ENCODE data around the gene CCNL1.
"Not testable (repeated sequence)": the region's sequence is repeated elsewhere in the genome, so short reads cannot be mapped to it uniquely, and the experiment has no call there.

The CCNL1 gene

DNA sequence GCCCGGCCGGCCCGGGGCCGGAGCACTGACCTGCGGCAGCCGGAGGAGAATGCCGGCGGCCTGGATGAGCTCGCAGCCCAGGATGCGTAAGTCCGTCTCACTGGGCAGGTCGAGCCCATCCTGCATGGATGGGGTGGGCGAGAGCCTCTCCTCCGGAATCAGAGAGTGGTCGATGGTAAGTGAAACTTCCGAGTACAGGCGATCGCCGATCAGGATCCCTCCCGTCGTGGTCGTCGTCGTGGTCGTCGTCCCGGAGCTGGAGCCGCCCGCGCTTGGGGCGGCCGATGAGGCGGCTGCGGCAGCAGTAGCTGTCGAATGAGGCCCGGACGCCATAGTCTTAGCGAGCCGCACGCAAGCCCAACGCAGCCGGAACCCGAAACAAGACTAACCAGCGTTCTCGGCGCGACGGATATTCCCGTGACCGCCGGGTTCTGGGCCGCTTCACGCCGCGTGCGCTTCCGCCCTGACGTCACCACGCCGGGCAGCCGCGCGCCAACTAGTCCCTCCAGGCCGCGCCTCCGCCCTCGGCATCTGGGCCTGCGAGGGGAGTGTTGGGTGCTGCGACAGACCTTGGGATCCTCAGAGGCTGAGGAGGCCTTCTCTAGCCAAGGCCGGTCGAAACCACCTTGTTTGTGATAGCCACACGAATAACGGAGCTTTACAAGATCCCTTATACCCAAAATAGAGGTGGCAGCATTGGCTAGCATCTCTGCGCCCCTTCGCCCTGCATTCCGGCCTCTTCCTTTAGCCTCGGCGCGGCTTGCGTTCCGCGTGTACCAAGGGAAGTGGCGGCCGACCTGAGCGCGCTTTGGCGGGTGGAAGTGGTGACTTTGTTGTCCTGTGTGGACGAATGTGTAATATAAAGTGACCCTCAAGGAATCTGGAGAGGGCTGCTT, at the start of gene CCNL1:
CCNL1 (minus strand) TSS at position 386 of the 896 bp plus-strand sequence; CDS start at position 333, 53 bp downstream.
- TF ChIP-seq, protein P1, sequence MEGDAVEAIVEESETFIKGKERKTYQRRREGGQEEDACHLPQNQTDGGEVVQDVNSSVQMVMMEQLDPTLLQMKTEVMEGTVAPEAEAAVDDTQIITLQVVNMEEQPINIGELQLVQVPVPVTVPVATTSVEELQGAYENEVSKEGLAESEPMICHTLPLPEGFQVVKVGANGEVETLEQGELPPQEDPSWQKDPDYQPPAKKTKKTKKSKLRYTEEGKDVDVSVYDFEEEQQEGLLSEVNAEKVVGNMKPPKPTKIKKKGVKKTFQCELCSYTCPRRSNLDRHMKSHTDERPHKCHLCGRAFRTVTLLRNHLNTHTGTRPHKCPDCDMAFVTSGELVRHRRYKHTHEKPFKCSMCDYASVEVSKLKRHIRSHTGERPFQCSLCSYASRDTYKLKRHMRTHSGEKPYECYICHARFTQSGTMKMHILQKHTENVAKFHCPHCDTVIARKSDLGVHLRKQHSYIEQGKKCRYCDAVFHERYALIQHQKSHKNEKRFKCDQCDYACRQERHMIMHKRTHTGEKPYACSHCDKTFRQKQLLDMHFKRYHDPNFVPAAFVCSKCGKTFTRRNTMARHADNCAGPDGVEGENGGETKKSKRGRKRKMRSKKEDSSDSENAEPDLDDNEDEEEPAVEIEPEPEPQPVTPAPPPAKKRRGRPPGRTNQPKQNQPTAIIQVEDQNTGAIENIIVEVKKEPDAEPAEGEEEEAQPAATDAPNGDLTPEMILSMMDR (conservative IDR thresholded peaks at IDR 0.05), result no peak
- TF ChIP-seq ZFX (IDR thresholded peaks at IDR 0.05), result peak; percentile 96
- H3K27ac ChIP-seq, result peak within 1 kb of the TSS; percentile 99

DNA sequence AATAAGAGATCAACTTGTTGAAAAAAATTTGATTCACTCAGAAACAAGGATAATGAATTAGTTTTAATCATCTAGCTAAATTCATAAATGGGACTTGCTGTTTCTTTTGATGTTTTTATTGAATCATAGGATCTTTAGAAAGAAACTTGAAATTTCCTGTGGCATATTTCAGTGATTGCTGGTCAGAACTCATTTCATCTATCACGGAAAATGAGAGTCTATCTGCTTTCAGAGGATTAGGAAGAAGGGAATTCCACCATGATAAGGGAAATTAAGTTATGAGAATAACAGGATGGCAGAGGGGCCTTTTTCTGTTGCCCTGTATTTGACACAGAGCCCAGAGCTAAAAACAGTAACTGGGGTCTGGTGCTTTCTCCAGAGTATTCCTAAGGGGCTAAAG, 44.9 kb upstream of the CCNL1 start:
- no peak overlapping the region for H3K27ac ChIP-seq
- TF ChIP-seq, protein P1 (conservative IDR thresholded peaks at IDR 0.05), result no peak
- TF ChIP-seq ZFX (IDR thresholded peaks at IDR 0.05), result no peak

DNA sequence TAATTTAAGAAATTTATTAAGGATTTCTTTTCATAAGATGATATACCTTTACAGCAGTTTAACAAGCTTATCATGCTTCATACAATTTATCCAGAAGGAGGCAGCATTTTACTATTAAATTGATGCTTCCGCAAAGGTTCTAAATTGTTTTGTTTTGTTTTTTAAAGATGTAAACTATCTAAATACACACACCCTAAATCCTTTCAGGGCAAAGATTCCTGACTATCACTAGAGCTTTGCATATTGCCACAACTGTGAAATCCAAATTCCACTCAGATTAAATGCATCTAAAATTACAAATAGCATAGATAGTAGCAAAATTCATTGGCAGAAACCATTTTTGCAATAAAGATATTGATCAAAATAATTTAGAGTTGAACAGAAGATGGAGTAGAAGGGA, 44.5 kb upstream of the CCNL1 start:
- H3K27ac ChIP-seq, result no peak overlapping the region
- TF ChIP-seq, protein P1 (conservative IDR thresholded peaks at IDR 0.05), result peak; percentile 89
- no peak for TF ChIP-seq ZFX (IDR thresholded peaks at IDR 0.05)

DNA sequence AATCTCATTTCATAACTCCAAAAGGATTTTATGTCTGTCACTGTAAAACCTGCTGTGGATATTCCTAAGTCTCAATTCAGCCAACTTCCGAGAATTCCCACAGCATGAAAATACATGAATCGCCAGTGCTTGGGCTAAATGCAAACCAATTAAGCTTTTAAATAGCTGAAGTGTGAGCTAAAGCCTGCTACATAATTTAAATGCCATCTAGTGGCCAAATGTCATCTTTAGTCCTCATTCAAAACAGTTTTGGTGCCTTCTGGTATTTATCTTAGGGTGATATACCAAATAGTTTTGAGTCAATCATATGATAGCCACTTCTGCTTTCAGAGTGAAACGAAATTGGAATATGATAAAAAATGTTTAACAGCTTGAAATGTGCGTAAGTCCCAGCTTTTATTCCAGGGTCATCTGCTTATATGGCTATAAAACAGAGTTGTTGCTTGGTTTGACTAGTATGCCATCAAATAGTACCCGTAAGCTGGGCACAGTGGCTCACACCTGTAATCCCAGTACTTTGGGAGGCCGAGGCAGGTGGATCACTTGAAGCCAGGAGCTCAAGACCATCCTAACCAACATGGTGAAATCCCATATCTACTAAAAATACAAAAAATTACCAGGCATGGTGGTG, 41.8 kb upstream of the CCNL1 start:
- H3K27ac ChIP-seq, result no peak overlapping the region
- TF ChIP-seq ZFX (IDR thresholded peaks at IDR 0.05), result no peak
- TF ChIP-seq, protein P1 (conservative IDR thresholded peaks at IDR 0.05), result peak; percentile 86

DNA sequence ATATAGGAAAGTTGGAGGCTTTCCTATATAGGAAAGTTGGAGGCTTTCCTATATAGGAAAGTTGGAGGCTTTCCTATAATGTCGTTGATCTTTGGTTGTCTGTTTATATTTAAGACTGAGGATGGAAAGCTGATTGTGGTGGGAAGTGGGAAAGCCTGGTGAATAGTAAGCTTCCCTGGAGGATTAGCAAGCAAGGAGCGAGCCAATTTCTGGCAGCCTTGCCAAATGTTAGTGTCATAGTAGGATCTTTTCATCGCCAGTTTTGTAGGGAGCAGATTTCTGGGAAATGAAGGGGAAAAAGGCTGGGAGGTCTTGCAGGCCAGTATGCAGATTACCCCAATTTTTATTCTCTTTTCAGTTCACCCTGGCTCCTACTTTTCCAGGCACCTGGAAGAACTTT, 39.9 kb upstream of the CCNL1 start:
- no peak for TF ChIP-seq ZFX (IDR thresholded peaks at IDR 0.05)
- TF ChIP-seq, protein P1 (conservative IDR thresholded peaks at IDR 0.05), result no peak

DNA sequence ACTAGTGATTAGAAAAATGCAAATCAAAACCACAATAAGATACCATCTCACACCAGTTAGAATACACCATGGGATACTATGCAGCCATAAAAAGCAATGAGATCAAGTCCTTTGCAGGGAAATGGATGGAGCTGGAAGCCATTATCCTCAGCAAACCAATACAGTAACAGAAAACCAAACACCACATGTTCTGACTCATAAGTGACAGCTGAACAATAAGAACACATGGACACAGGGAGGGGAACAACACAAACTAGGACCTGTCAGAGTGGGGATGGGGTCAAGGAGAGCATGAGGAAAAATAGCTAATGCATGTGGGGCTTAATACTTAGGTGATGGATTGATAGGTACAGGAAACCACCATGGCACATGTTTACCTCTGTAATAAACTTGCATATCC, 36.0 kb upstream of the CCNL1 start:
- TF ChIP-seq, protein P1 (conservative IDR thresholded peaks at IDR 0.05), result no peak
- TF ChIP-seq ZFX (IDR thresholded peaks at IDR 0.05), result no peak
- no peak overlapping the region for H3K27ac ChIP-seq

More for the DNA sequence above, 39.9 kb upstream of the CCNL1 start:
- no peak overlapping the region for H3K27ac ChIP-seq

DNA sequence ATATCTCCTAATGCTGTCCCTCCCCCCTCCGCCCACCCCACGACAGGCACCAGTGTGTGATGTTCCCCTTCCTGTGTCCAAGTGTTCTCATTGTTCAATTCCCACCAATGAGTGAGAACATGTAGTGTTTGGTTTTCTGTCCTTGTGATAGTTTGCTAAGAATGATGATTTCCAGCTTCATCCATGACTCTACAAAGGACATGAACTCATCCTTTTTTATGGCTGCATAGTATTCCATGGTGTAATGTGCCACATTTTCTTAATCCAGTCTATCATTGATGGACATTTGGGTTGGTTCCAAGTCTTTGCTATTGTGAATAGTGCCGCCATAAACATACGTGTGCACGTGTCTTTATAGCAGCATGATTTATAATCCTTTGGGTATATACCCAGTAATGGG, 31.2 kb upstream of the CCNL1 start:
- H3K27ac ChIP-seq, result not testable (repeated sequence)
